Thyroid gland (tissue), 4 donors: Measurements from ENCODE around the gene AP2B1.

Experiments used
- POLR2A ChIP-seq, 2 donors: fragments of 450-650 bp; IDR thresholded peaks; one replicate each; pipeline ENCODE4 v1.6.1; 2017; ENCODE audit warnings: antibody characterized with exemption in 2 of 2, mild to moderate bottlenecking in 2 of 2, moderate library complexity in 1 of 2
- TF ChIP-seq, protein P1 (sequence below), 6 experiments: fragments of 200-600 bp in 3 of 6; fragments of 450-650 bp in 3 of 6; sonication (generic) in 3 of 6; IDR thresholded peaks; one replicate each; pipeline ENCODE4 v1.5.1; 2016 to 2019; ENCODE audit warnings: antibody characterized with exemption in 6 of 6, mild to moderate bottlenecking in 2 of 6, inconsistent platforms in 1 of 6, moderate library complexity in 1 of 6

GRCh38 chr17:35740216-35740615 is 153.1 kb downstream of the AP2B1 start:
- no peak for TF ChIP-seq POLR2A (IDR thresholded peaks at IDR 0.05)
- TF ChIP-seq, protein P1, sequence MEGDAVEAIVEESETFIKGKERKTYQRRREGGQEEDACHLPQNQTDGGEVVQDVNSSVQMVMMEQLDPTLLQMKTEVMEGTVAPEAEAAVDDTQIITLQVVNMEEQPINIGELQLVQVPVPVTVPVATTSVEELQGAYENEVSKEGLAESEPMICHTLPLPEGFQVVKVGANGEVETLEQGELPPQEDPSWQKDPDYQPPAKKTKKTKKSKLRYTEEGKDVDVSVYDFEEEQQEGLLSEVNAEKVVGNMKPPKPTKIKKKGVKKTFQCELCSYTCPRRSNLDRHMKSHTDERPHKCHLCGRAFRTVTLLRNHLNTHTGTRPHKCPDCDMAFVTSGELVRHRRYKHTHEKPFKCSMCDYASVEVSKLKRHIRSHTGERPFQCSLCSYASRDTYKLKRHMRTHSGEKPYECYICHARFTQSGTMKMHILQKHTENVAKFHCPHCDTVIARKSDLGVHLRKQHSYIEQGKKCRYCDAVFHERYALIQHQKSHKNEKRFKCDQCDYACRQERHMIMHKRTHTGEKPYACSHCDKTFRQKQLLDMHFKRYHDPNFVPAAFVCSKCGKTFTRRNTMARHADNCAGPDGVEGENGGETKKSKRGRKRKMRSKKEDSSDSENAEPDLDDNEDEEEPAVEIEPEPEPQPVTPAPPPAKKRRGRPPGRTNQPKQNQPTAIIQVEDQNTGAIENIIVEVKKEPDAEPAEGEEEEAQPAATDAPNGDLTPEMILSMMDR (IDR thresholded peaks at IDR 0.05) = no peak
